ENCODE results near the gene STK16. TPM values are rescaled to one million over a fixed set of nuclear protein-coding genes. Genes with fewer than 3 reads are reported as not detected.

STK16 gene
- total RNA-seq, 1 donor from 2014 or later: 19.1 TPM

- H3K27me3 ChIP-seq (ENCODE audit: insufficient read depth, low read length): no peaks in the 10 kb centered on the region
- peak within 1 kb of the TSS; percentile 75 for H3K27ac ChIP-seq (ENCODE audit: low read depth, low read length)
- H3K9ac ChIP-seq (ENCODE audit: low read length): peak within 1 kb of the TSS; percentile 77
- H3K4me1 ChIP-seq (ENCODE audit: insufficient read depth, low read length): peaks cover 16% of the 10 kb centered on the region
- FAIRE-seq (no peak), DNase-seq (ENCODE audit: low read depth) (peak; percentile 72)
- no peaks in the 10 kb centered on the region for H3K36me3 ChIP-seq (ENCODE audit: insufficient read depth, low read length)
- H4K20me1 ChIP-seq (ENCODE audit: insufficient read depth, low read length): peaks cover 15% of the 10 kb centered on the region
- no peaks in the 10 kb centered on the region for H3K9me3 Mint-ChIP-seq (ENCODE audit: unreplicated experiment)
- peaks cover 2% of the 10 kb centered on the region for H3K27me3 Mint-ChIP-seq (ENCODE audit: low read depth, unreplicated experiment)
- peak within 1 kb of the TSS; percentile 88 for H3K4me3 Mint-ChIP-seq (ENCODE audit: unreplicated experiment)
- H2AFZ ChIP-seq (ENCODE audit: low read depth, low read length): peak within 1 kb of the TSS; percentile 73
- H3K4me1 Mint-ChIP-seq (ENCODE audit: low read depth, unreplicated experiment): peaks cover 11% of the 10 kb centered on the region
- peak within 1 kb of the TSS; percentile 79 for H3K27ac Mint-ChIP-seq (ENCODE audit: unreplicated experiment)
- peaks cover 6% of the 10 kb centered on the region for H3K79me2 ChIP-seq (ENCODE audit: insufficient read depth, low read length)
- H3K36me3 Mint-ChIP-seq (ENCODE audit: low read depth, unreplicated experiment): peaks cover 3% of the 10 kb centered on the region
- peak within 1 kb of the TSS; percentile 66 for H3K4me3 ChIP-seq (ENCODE audit: insufficient read depth, low read depth, low read length)
- no peak for TF ChIP-seq CTCF (IDR thresholded peaks at IDR 0.05; ENCODE audit: insufficient read depth, low read depth, low read length)
- TF ChIP-seq EZH2 (IDR thresholded peaks at IDR 0.05; ENCODE audit: insufficient read depth, low read length): no peak
- peak within 1 kb of the TSS; percentile 83 for H3K4me2 ChIP-seq (ENCODE audit: low read length)
- H3K9me3 ChIP-seq (ENCODE audit: insufficient read depth, low read depth, low read length): no peaks in the 10 kb centered on the region
Observed at GRCh38 chr2:219206328-219207133, 38.7 kb upstream of the STK16 start, which contains the start of gene ZFAND2B. TSS of gene ZFAND2B (plus strand) at chr2:219206782. CDS start at chr2:219206988, 206 bp downstream.

GRCh38 chr2:219207134-219207883 is 38.0 kb upstream of the STK16 start:
- no peak overlapping the region for H3K27ac Mint-ChIP-seq (ENCODE audit: unreplicated experiment)
- Histone ChIP-seq H3K27me3 (ENCODE audit: insufficient read depth, low read length) (no peaks in the 10 kb centered on the region), H3K4me1 (ENCODE audit: insufficient read depth, low read length) (peaks cover 16% of the 10 kb centered on the region), H3K9me3 (ENCODE audit: insufficient read depth, low read depth, low read length) (no peaks in the 10 kb centered on the region), H3K79me2 (ENCODE audit: insufficient read depth, low read length) (peaks cover 6% of the 10 kb centered on the region), H2AFZ (ENCODE audit: low read depth, low read length) (peak overlapping the region; percentile 43), H3K27ac (ENCODE audit: low read depth, low read length) (peak overlapping the region; percentile 75), H4K20me1 (ENCODE audit: insufficient read depth, low read length) (peaks cover 15% of the 10 kb centered on the region), H3K36me3 (ENCODE audit: insufficient read depth, low read length) (no peaks in the 10 kb centered on the region), H3K4me3 (ENCODE audit: insufficient read depth, low read depth, low read length) (peak overlapping the region; percentile 66), H3K9ac (ENCODE audit: low read length) (peak overlapping the region; percentile 77), H3K4me2 (ENCODE audit: low read length) (peak overlapping the region; percentile 83)
- no peaks in the 10 kb centered on the region for H3K9me3 Mint-ChIP-seq (ENCODE audit: unreplicated experiment)
- H3K4me1 Mint-ChIP-seq (ENCODE audit: low read depth, unreplicated experiment): peaks cover 11% of the 10 kb centered on the region
- H3K4me3 Mint-ChIP-seq (ENCODE audit: unreplicated experiment): peak overlapping the region; percentile 81
- peaks cover 2% of the 10 kb centered on the region for H3K27me3 Mint-ChIP-seq (ENCODE audit: low read depth, unreplicated experiment)
- TF ChIP-seq EZH2 (IDR thresholded peaks at IDR 0.05; ENCODE audit: insufficient read depth, low read length) (no peak), CTCF (IDR thresholded peaks at IDR 0.05; ENCODE audit: insufficient read depth, low read depth, low read length) (no peak)
- FAIRE-seq (no peak), DNase-seq (ENCODE audit: low read depth) (no peak)
- H3K36me3 Mint-ChIP-seq (ENCODE audit: low read depth, unreplicated experiment): peaks cover 7% of the 10 kb centered on the region

All from astrocyte (in vitro differentiated cells and primary cell).